ENCODE results near the gene DOCK2.

The DOCK2 gene

GRCh38 chr5:170126626-170127025, 489.6 kb downstream of the DOCK2 start:
- Histone ChIP-seq H3K4me1 (ENCODE audit: insufficient read depth, low read length, poor library complexity, severe bottlenecking) (no peaks in the 10 kb centered on the region), H2AFZ (ENCODE audit: low read length) (no peak overlapping the region), H3K9me2 (replicated peaks; ENCODE audit: low read depth, low read length) (no peaks in the 10 kb centered on the region), H3K36me3 (ENCODE audit: insufficient read depth, low read length) (no peaks in the 10 kb centered on the region), H3K79me2 (ENCODE audit: insufficient read depth, low read length) (no peaks in the 10 kb centered on the region), H3K4me3 (ENCODE audit: low read length, poor library complexity, severe bottlenecking) (no peak overlapping the region), H3F3A (ENCODE audit: low read depth) (no peaks in the 10 kb centered on the region), H3K9me3 (ENCODE audit: insufficient read depth, low read depth, low read length) (no peaks in the 10 kb centered on the region; the same call in 1 of the 2 replicates), H3K9ac (ENCODE audit: low read depth, low read length, poor library complexity, severe bottlenecking) (no peak overlapping the region), H3K27me3 (ENCODE audit: insufficient read depth, low read length, poor library complexity, severe bottlenecking) (no peaks in the 10 kb centered on the region), H3K4me2 (ENCODE audit: low read depth, low read length, poor library complexity, severe bottlenecking) (no peak overlapping the region), H4K20me1 (ENCODE audit: insufficient read depth, low read length, poor library complexity, severe bottlenecking) (no peaks in the 10 kb centered on the region)
- no peak for TF ChIP-seq EZH2phosphoT487 (IDR thresholded peaks at IDR 0.05; ENCODE audit: borderline replicate concordance)
- TF ChIP-seq CTCF (conservative IDR thresholded peaks at IDR 0.05; ENCODE audit: low read length), result no peak

GRCh38 chr5:170131235-170131634, 494.2 kb downstream of the DOCK2 start:
- Histone ChIP-seq H3K9ac (ENCODE audit: low read depth, low read length, poor library complexity, severe bottlenecking) (no peak overlapping the region), H3K9me3 (ENCODE audit: insufficient read depth, low read depth, low read length) (no peaks in the 10 kb centered on the region), H3F3A (ENCODE audit: low read depth) (no peaks in the 10 kb centered on the region), H3K36me3 (ENCODE audit: insufficient read depth, low read length) (no peaks in the 10 kb centered on the region), H4K20me1 (ENCODE audit: insufficient read depth, low read length, poor library complexity, severe bottlenecking) (no peaks in the 10 kb centered on the region), H3K9me2 (replicated peaks; ENCODE audit: low read depth, low read length) (no peaks in the 10 kb centered on the region), H3K79me2 (ENCODE audit: insufficient read depth, low read length) (no peaks in the 10 kb centered on the region), H2AFZ (ENCODE audit: low read length) (no peak overlapping the region), H3K4me1 (ENCODE audit: insufficient read depth, low read length, poor library complexity, severe bottlenecking) (no peaks in the 10 kb centered on the region), H3K27me3 (ENCODE audit: insufficient read depth, low read length, poor library complexity, severe bottlenecking) (no peaks in the 10 kb centered on the region), H3K4me2 (ENCODE audit: low read depth, low read length, poor library complexity, severe bottlenecking) (no peak overlapping the region), H3K4me3 (ENCODE audit: low read length, poor library complexity, severe bottlenecking) (no peak overlapping the region)
- TF ChIP-seq EZH2phosphoT487 (IDR thresholded peaks at IDR 0.05; ENCODE audit: borderline replicate concordance) (no peak), CTCF (conservative IDR thresholded peaks at IDR 0.05; ENCODE audit: low read length) (no peak)

GRCh38 chr5:170132269-170132975, 495.3 kb downstream of the DOCK2 start:
- Histone ChIP-seq H3K27me3 (ENCODE audit: insufficient read depth, low read length, poor library complexity, severe bottlenecking) (no peaks in the 10 kb centered on the region), H2AFZ (ENCODE audit: low read length) (no peak overlapping the region), H3F3A (ENCODE audit: low read depth) (no peaks in the 10 kb centered on the region)

More at GRCh38 chr5:170132269-170132975, 495.3 kb downstream of the DOCK2 start:
- Histone ChIP-seq H3K9ac (ENCODE audit: low read depth, low read length, poor library complexity, severe bottlenecking) (no peak overlapping the region), H3K9me3 (ENCODE audit: insufficient read depth, low read depth, low read length) (no peaks in the 10 kb centered on the region), H4K20me1 (ENCODE audit: insufficient read depth, low read length, poor library complexity, severe bottlenecking) (no peaks in the 10 kb centered on the region), H3K36me3 (ENCODE audit: insufficient read depth, low read length) (no peaks in the 10 kb centered on the region), H3K79me2 (ENCODE audit: insufficient read depth, low read length) (no peaks in the 10 kb centered on the region), H3K9me2 (replicated peaks; ENCODE audit: low read depth, low read length) (no peaks in the 10 kb centered on the region), H3K4me1 (ENCODE audit: insufficient read depth, low read length, poor library complexity, severe bottlenecking) (no peaks in the 10 kb centered on the region), H3K4me3 (ENCODE audit: low read length, poor library complexity, severe bottlenecking) (no peak overlapping the region), H3K4me2 (ENCODE audit: low read depth, low read length, poor library complexity, severe bottlenecking) (no peak overlapping the region)
- TF ChIP-seq CTCF (conservative IDR thresholded peaks at IDR 0.05; ENCODE audit: low read length), result no peak
- TF ChIP-seq EZH2phosphoT487 (IDR thresholded peaks at IDR 0.05; ENCODE audit: borderline replicate concordance), result no peak

Measured in Loucy (cell line).